Endothelial cell of umbilical vein (primary cell): ENCODE results near the gene ETV6. TPM values are rescaled to one million over a fixed set of nuclear protein-coding genes. Genes with fewer than 3 reads are reported as not detected.

Experiments used
- BruUV-seq: library from RNA; stranded (reverse); fragments of 400-500 nt; replicated peaks from 2 replicates; lab custom pipeline; 2021; lab: Mats Ljungman, UMichigan
- CTCF ChIA-PET: fragments of 300-600, 350-600 bp; sonication (Branson Sonifier 250); formaldehyde crosslinking; loops from one replicate; lab custom pipeline; 2021; ENCODE audit warnings: antibody characterized with exemption, inconsistent platforms; lab: Charles Lee
- POLR2A ChIA-PET: fragments of 300-600, 350-600 bp; sonication (Branson Sonifier 250); formaldehyde crosslinking; loops from one replicate; lab custom pipeline; 2021; ENCODE audit warnings: antibody characterized with exemption, inconsistent platforms; lab: Charles Lee
- DNase-seq: peaks from one replicate; pipeline ENCODE4 v3.0.0-alpha.2; 2011; ENCODE audit warnings: low read depth, low spot score
- FAIRE-seq: peaks from 2 replicates; lab custom pipeline; 2011; peaks lifted over from hg19 to GRCh38; lab: Jason Lieb, UNC
- H2AFZ ChIP-seq: 2 replicates; pipeline ENCODE4 v1.6.0; 2012; ENCODE audit warnings: low read depth, low read length, control low read depth, inconsistent platforms
- H3K27ac ChIP-seq: 2 replicates; pipeline ENCODE4 v1.5.1; 2011; ENCODE audit warnings: low read depth, mild to moderate bottlenecking, control low read depth, low read length, moderate library complexity; ENCODE audit not compliant: insufficient read depth
- H3K27me3 ChIP-seq, 2 experiments: 2 replicates each; pipeline versions ENCODE4 v1.6.0 to v1.6.1; 2011; ENCODE audit warnings: low read length in 2 of 2, mixed read lengths in 1 of 2; ENCODE audit not compliant: control insufficient read depth in 2 of 2, insufficient read depth in 2 of 2
- H3K36me3 ChIP-seq, 2 experiments: 2 replicates in 1 of 2; 3 replicates in 1 of 2; pipeline ENCODE4 v1.5.1; 2011; ENCODE audit warnings: low read length in 2 of 2, mild to moderate bottlenecking in 1 of 2, moderate library complexity in 1 of 2; ENCODE audit not compliant: control insufficient read depth in 2 of 2, insufficient read depth in 2 of 2; ENCODE audit errors: extremely low read depth in 1 of 2
- H3K4me1 ChIP-seq: 3 replicates; pipeline ENCODE4 v1.5.1; 2011; ENCODE audit warnings: mild to moderate bottlenecking, low read length; ENCODE audit not compliant: control insufficient read depth, insufficient read depth; ENCODE audit errors: extremely low read depth
- H3K4me2 ChIP-seq: 2 replicates; pipeline ENCODE4 v1.6.1; 2011; ENCODE audit warnings: low read length, control low read depth, mixed read lengths; ENCODE audit not compliant: insufficient read depth
- H3K4me3 ChIP-seq, 3 experiments: fragments of 200-600 bp in 1 of 3; sonication (generic), shearing (Covaris generic) in 1 of 3; replicated peaks in 1 of 3; 2 replicates each; pipeline ENCODE4 v1.5.1; 2011 to 2016; ENCODE audit warnings: control low read depth in 3 of 3, low read length in 3 of 3, mild to moderate bottlenecking in 2 of 3, inconsistent platforms in 1 of 3, low read depth in 1 of 3, moderate library complexity in 1 of 3; ENCODE audit not compliant: insufficient read depth in 1 of 3
- H3K79me2 ChIP-seq: 2 replicates; pipeline ENCODE4 v1.6.0; 2012; ENCODE audit warnings: low read length, inconsistent platforms; ENCODE audit not compliant: control insufficient read depth, insufficient read depth
- H3K9ac ChIP-seq: replicated peaks from 2 replicates; pipeline ENCODE3; 2011; ENCODE audit warnings: low read length, control low read depth; ENCODE audit not compliant: insufficient read depth; ENCODE audit errors: extremely low read depth
- H3K9me1 ChIP-seq: replicated peaks from 3 replicates; pipeline ENCODE4 v1.6.0; 2011; ENCODE audit warnings: mild to moderate bottlenecking, low read length; ENCODE audit not compliant: control insufficient read depth, insufficient read depth; ENCODE audit errors: extremely low read depth
- H3K9me3 ChIP-seq: replicated peaks from 2 replicates; pipeline ENCODE4 v1.5.1; 2012; ENCODE audit warnings: low read length, inconsistent platforms; ENCODE audit not compliant: control insufficient read depth, insufficient read depth
- H4K20me1 ChIP-seq: replicated peaks from 2 replicates; pipeline ENCODE3; 2011; ENCODE audit warnings: mild to moderate bottlenecking, low read length; ENCODE audit not compliant: control insufficient read depth, insufficient read depth; ENCODE audit errors: extremely low read depth
- CTCF ChIP-seq, 2 donors: IDR thresholded peaks; 1 replicate in 1 of 2; 2 replicates in 1 of 2; pipeline ENCODE4 v1.5.1; 2011; ENCODE audit warnings: low read length in 2 of 2, mild to moderate bottlenecking in 2 of 2, moderate library complexity in 2 of 2, control low read depth in 1 of 2, inconsistent platforms in 1 of 2, low read depth in 1 of 2; ENCODE audit not compliant: insufficient read depth in 1 of 2; ENCODE audit errors: extremely low read depth in 1 of 2
- EZH2 ChIP-seq: IDR thresholded peaks from 2 replicates; pipeline ENCODE4 v1.6.1; 2012; ENCODE audit warnings: borderline replicate concordance, low read depth, mild to moderate bottlenecking, moderate library complexity, low read length, inconsistent platforms; ENCODE audit not compliant: severe bottlenecking
- FOS ChIP-seq: IDR thresholded peaks from 2 replicates; pipeline ENCODE4 v1.6.1; 2011; ENCODE audit warnings: mild to moderate bottlenecking, low read length, moderate library complexity, borderline replicate concordance; ENCODE audit not compliant: insufficient read depth
- GATA2 ChIP-seq: IDR thresholded peaks from 2 replicates; pipeline ENCODE4 v1.7.0; 2011; ENCODE audit warnings: low read depth, mild to moderate bottlenecking, moderate library complexity, mixed read lengths, low read length; ENCODE audit not compliant: insufficient read length, insufficient read depth
- JUN ChIP-seq: IDR thresholded peaks from 2 replicates; pipeline ENCODE4 v1.6.1; 2011; ENCODE audit warnings: borderline replicate concordance, low read depth; ENCODE audit not compliant: insufficient read length, insufficient read depth
- MYC ChIP-seq: IDR thresholded peaks from one replicate; pipeline ENCODE4 v1.6.1; 2011; ENCODE audit warnings: mild to moderate bottlenecking, low read depth, low read length
- POLR2A ChIP-seq: IDR thresholded peaks from 2 replicates; pipeline ENCODE4 v1.6.1; 2012; ENCODE audit warnings: low read depth, mild to moderate bottlenecking, control low read depth, low read length
- POLR2AphosphoS5 ChIP-seq: IDR thresholded peaks from 2 replicates; pipeline ENCODE4 v1.6.1; 2012; ENCODE audit warnings: low read depth, mild to moderate bottlenecking, control low read depth, low read length, moderate library complexity; ENCODE audit not compliant: insufficient read depth
- dilution Hi-C: fragments of 300-500 bp; cut with MboI; formaldehyde crosslinking; loops from one replicate; pipeline ENCODE4 v1.15.0; 2019; ENCODE audit warnings: low sequenced_read_pairs; ENCODE audit not compliant: extremely low pct_ligation_motif_present
- intact Hi-C: fragments of 100-400 bp; cut with micrococcal nuclease; formaldehyde crosslinking; loops from one replicate; pipeline ENCODE4 v1.10.0; 2022
- polyA plus RNA-seq, 4 experiments: library from polyadenylated mRNA; depleted of rRNA in 3 of 4; stranded (reverse) in 3 of 4; unstranded in 1 of 4; fragments of >200 nt; gene quantifications; 2 replicates each; pipeline versions ENCODE4 v1.2.1 to v1.2.3, GENCODE V29; 2011 to 2012; ENCODE audit warnings: missing spikeins in 1 of 4
- total RNA-seq: library from RNA; stranded (reverse); gene quantifications from 2 replicates; pipeline ENCODE4 v1.2.3, GENCODE V29; 2021
- TF ChIP-seq, protein P1 (sequence below): IDR thresholded peaks from 2 replicates; pipeline ENCODE4 v1.6.1; 2011; ENCODE audit not compliant: insufficient read depth, insufficient read length

ETV6 gene
- total and polyA plus RNA-seq, 2 donors (not counting 3 experiments of a cell fraction or from before 2014, with no cell fraction given): 15.9 to 57.1 TPM

DNA sequence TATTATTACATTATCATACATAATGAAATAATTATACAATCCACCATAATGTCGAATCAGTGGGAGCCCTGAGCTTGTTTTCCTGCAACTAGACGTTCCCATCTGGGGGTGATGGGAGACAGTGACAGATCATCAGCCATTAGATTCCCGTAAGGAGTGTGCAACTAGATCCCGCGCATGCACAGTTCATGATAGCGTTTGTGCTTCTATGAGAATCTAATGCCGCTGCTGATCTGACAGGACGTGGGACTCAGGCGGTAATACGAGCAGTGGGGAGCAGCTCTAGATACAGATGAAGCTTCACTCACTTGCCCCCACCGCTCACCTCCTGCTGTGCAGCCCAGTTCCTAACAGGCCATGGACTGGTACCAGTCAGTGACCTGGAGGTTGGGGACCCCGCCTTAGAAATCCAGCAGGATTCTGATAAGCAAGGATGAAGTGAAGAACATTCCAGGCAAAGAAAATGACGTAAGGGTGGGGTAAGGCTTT, 204.6 kb downstream of the ETV6 start:
- TF ChIP-seq MYC (no peak), JUN (no peak), FOS (no peak), GATA2 (no peak), EZH2 (no peak), CTCF (IDR thresholded peaks at IDR 0.05; ENCODE audit: extremely low read depth in 1 of 2, insufficient read depth in 1 of 2, low read depth in 1 of 2, low read length in 2 of 2) (no peak), POLR2A (no peak), POLR2AphosphoS5 (no peak)
- TF ChIP-seq, protein P1, sequence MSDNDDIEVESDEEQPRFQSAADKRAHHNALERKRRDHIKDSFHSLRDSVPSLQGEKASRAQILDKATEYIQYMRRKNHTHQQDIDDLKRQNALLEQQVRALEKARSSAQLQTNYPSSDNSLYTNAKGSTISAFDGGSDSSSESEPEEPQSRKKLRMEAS: no peak
- BruUV-seq: no TSS peak

More for the DNA sequence above, 204.6 kb downstream of the ETV6 start:
- intact Hi-C loops (no loop called here), dilution Hi-C loops (no loop called here)
- CTCF ChIA-PET: no interaction called here
- no peak for FAIRE-seq
- Histone ChIP-seq H3K9ac (no peak overlapping the region), H3K79me2 (no peaks in the 10 kb centered on the region), H3K4me1 (peaks cover 10% of the 10 kb centered on the region), H3K27me3 (no peaks in the 10 kb centered on the region), H3K9me3 (no peaks in the 10 kb centered on the region), H3K36me3 (peaks cover 6 to 15% of the 10 kb centered on the region in 2 experiments), H2AFZ (no peak overlapping the region), H3K4me3 (no peak overlapping the region), H4K20me1 (no peaks in the 10 kb centered on the region), H3K4me2 (no peak overlapping the region), H3K27ac (no peak overlapping the region), H3K9me1 (no peaks in the 10 kb centered on the region)
- no peak for DNase-seq
- POLR2A ChIA-PET: no interaction called here
